ENCODE data around the gene RBP2.
"Not testable (repeated sequence)": the region's sequence is repeated elsewhere in the genome, so short reads cannot be mapped to it uniquely, and the experiment has no call there.

Gene RBP2

GRCh38 chr3:139443186-139443585, 33.1 kb downstream of the RBP2 start:
- no peak for DNase-seq (ENCODE audit: low read depth in 2 of 2)

- no peak for DNase-seq (ENCODE audit: low read depth in 2 of 2)
These were observed 34.7 kb downstream of the RBP2 start for GRCh38 chr3:139441656-139442055.

GRCh38 chr3:139440639-139441556, 35.4 kb downstream of the RBP2 start:
- DNase-seq (ENCODE audit: low read depth in 2 of 2): no peak

GRCh38 chr3:139439278-139439677, 37.0 kb downstream of the RBP2 start:
- no peak for DNase-seq (ENCODE audit: low read depth in 2 of 2)

- no peak for DNase-seq (ENCODE audit: low read depth in 2 of 2)
These were observed 41.5 kb downstream of the RBP2 start for GRCh38 chr3:139434764-139435307.

GRCh38 chr3:139434228-139434627, 42.1 kb downstream of the RBP2 start:
- DNase-seq (ENCODE audit: low read depth in 2 of 2): no peak

- no peak for DNase-seq (ENCODE audit: low read depth in 2 of 2)
These were observed 43.2 kb downstream of the RBP2 start for GRCh38 chr3:139433089-139433488.

GRCh38 chr3:139430493-139430892, 45.8 kb downstream of the RBP2 start:
- DNase-seq (ENCODE audit: low read depth in 2 of 2): no peak

- DNase-seq (ENCODE audit: low read depth in 2 of 2): peak in 1 of 2 donors; percentile 2
These were observed 48.8 kb downstream of the RBP2 start for GRCh38 chr3:139427283-139428060.

- DNase-seq (ENCODE audit: low read depth in 2 of 2): no peak
These were observed 50.4 kb downstream of the RBP2 start for GRCh38 chr3:139425745-139426400.

- DNase-seq (ENCODE audit: low read depth in 2 of 2): no peak
These were observed 53.1 kb downstream of the RBP2 start for GRCh38 chr3:139423232-139423631.

- no peak for DNase-seq (ENCODE audit: low read depth in 2 of 2)
These were observed 54.9 kb downstream of the RBP2 start for GRCh38 chr3:139421460-139421859.

- DNase-seq (ENCODE audit: low read depth in 2 of 2): no peak
These were observed 55.3 kb downstream of the RBP2 start for GRCh38 chr3:139421040-139421439.

GRCh38 chr3:139418144-139418543, 58.2 kb downstream of the RBP2 start:
- no peak for DNase-seq (ENCODE audit: low read depth in 2 of 2)

GRCh38 chr3:139416275-139416674, 60.0 kb downstream of the RBP2 start:
- no peak for DNase-seq (ENCODE audit: low read depth in 2 of 2)

- DNase-seq (ENCODE audit: low read depth in 2 of 2): no peak
These were observed 61.6 kb downstream of the RBP2 start for GRCh38 chr3:139414608-139415224.

GRCh38 chr3:139412891-139413290, 63.4 kb downstream of the RBP2 start:
- not testable (repeated sequence) for DNase-seq (ENCODE audit: low read depth in 2 of 2)
